ENCODE measurements around the gene GNB1L. TPM values are rescaled to one million over a fixed set of nuclear protein-coding genes. Genes with fewer than 3 reads are reported as not detected.

The GNB1L gene
- total RNA-seq, 4 donors from 2014 or later = 4.6 to 8.7 (median 6.8) TPM

- Histone ChIP-seq H3K27ac (replicated peaks in 1 of 4) (no peak overlapping the region), H3K4me1 (peaks cover 0 to 5% (median 2%) of the 10 kb centered on the region in 4 donors), H3K4me3 (no peak overlapping the region), H3K9me3 (no peaks in the 10 kb centered on the region), H3K36me3 (peaks cover 2 to 18% (median 6%) of the 10 kb centered on the region in 4 donors), H3K27me3 (no peaks in the 10 kb centered on the region)
- no peak for TF ChIP-seq EP300 (IDR thresholded peaks at IDR 0.05)
- intact Hi-C loops (cut with DNase I) = no loop called here
- no peak for DNase-seq (ENCODE audit: extremely low spot score)
- WGBS = 87% methylated on average over 11 of the region's 12 CpGs
Observed at GRCh38 chr22:19811211-19811621, 43.5 kb downstream of the GNB1L start.

GRCh38 chr22:19810381-19811201 lies 44.1 kb downstream of the GNB1L start:
- TF ChIP-seq EP300 (IDR thresholded peaks at IDR 0.05) (no peak), POLR2AphosphoS5 (IDR thresholded peaks at IDR 0.05) (no peak), CTCF (IDR thresholded peaks at IDR 0.05) (no peak), POLR2A (IDR thresholded peaks at IDR 0.05; ENCODE audit: low read depth) (no peak)
- 86% methylated on average over 23 of the region's 23 CpGs for WGBS
- peaks cover 4 to 23% (median 11%) of the 10 kb centered on the region in 4 donors for H3K36me3 ChIP-seq
- H3K4me3 ChIP-seq = no peak overlapping the region
- no peak for DNase-seq (ENCODE audit: extremely low spot score)
- no peak overlapping the region for H3K27ac ChIP-seq (replicated peaks in 1 of 4)
- H3K4me1 ChIP-seq = peaks cover 0 to 6% (median 3%) of the 10 kb centered on the region in 4 donors
- no peaks in the 10 kb centered on the region for H3K9me3 ChIP-seq
- intact Hi-C loops (cut with DNase I) = no loop called here
- H3K27me3 ChIP-seq = no peaks in the 10 kb centered on the region

GRCh38 chr22:19809741-19810140 lies 44.9 kb downstream of the GNB1L start:
- Histone ChIP-seq H3K27ac (replicated peaks in 1 of 4) (no peak overlapping the region), H3K36me3 (peaks cover 4 to 28% (median 11%) of the 10 kb centered on the region in 4 donors), H3K4me1 (peaks cover 0 to 6% (median 3%) of the 10 kb centered on the region in 4 donors), H3K27me3 (no peaks in the 10 kb centered on the region), H3K4me3 (no peak overlapping the region), H3K9me3 (no peaks in the 10 kb centered on the region)
- no peak for TF ChIP-seq EP300 (IDR thresholded peaks at IDR 0.05)
- TF ChIP-seq POLR2A (IDR thresholded peaks at IDR 0.05; ENCODE audit: low read depth) = no peak
- no peak for TF ChIP-seq POLR2AphosphoS5 (IDR thresholded peaks at IDR 0.05)
- no peak for TF ChIP-seq CTCF (IDR thresholded peaks at IDR 0.05)
- 98% methylated on average over 3 of the region's 3 CpGs for WGBS
- intact Hi-C loops (cut with DNase I) = no loop called here
- DNase-seq (ENCODE audit: extremely low spot score) = no peak

- Histone ChIP-seq H3K9me3 (no peaks in the 10 kb centered on the region), H3K36me3 (peaks cover 4 to 28% (median 11%) of the 10 kb centered on the region in 4 donors), H3K4me1 (peaks cover 0 to 6% (median 3%) of the 10 kb centered on the region in 4 donors), H3K27ac (replicated peaks in 1 of 4) (no peak overlapping the region), H3K27me3 (no peaks in the 10 kb centered on the region), H3K4me3 (no peak overlapping the region)
- WGBS = 72% methylated on average over 11 of the region's 11 CpGs
- intact Hi-C loops (cut with DNase I) = no loop called here
- no peak for DNase-seq (ENCODE audit: extremely low spot score)
- TF ChIP-seq EP300 (IDR thresholded peaks at IDR 0.05) (no peak), CTCF (IDR thresholded peaks at IDR 0.05) (no peak), POLR2AphosphoS5 (IDR thresholded peaks at IDR 0.05) (no peak), POLR2A (IDR thresholded peaks at IDR 0.05; ENCODE audit: low read depth) (no peak)
Observed at GRCh38 chr22:19808873-19809478, 45.7 kb downstream of the GNB1L start.

All from esophagus muscularis mucosa (tissue), 4 donors.